Measurements from ENCODE around the gene INSM1.

INSM1 gene

DNA sequence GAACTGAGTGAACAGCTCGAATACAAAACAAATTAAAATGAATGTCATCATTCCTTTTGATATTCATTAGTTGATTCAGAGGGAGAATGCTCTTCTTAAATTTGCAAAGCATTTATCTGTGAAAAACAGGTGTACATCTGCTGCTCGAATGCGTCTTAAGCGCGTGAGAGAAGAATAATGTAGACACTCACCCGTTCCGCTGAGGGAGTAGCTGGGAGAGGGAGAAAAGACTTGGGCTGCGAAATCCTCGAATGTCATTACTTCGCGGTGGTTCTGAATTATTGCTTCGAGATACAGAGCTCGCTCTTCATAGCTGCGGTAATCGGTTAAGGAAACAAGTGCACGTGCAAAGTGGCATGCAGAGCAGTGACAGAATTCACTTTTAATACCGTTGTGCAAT, 43.9 kb downstream of the INSM1 start:
- Histone ChIP-seq H3K4me3 (ENCODE audit: low read depth, low read length) (no peak overlapping the region), H3K36me3 (replicated peaks) (no peaks in the 10 kb centered on the region), H3K27me3 (replicated peaks) (no peaks in the 10 kb centered on the region), H3K27ac (no peak overlapping the region)
- DNase-seq, result no peak
- in situ Hi-C loops (cut with HindIII; ENCODE audit: low pct_ligation_motif_present, low sequenced_read_pairs), result no loop called here
- TF ChIP-seq, protein P1, sequence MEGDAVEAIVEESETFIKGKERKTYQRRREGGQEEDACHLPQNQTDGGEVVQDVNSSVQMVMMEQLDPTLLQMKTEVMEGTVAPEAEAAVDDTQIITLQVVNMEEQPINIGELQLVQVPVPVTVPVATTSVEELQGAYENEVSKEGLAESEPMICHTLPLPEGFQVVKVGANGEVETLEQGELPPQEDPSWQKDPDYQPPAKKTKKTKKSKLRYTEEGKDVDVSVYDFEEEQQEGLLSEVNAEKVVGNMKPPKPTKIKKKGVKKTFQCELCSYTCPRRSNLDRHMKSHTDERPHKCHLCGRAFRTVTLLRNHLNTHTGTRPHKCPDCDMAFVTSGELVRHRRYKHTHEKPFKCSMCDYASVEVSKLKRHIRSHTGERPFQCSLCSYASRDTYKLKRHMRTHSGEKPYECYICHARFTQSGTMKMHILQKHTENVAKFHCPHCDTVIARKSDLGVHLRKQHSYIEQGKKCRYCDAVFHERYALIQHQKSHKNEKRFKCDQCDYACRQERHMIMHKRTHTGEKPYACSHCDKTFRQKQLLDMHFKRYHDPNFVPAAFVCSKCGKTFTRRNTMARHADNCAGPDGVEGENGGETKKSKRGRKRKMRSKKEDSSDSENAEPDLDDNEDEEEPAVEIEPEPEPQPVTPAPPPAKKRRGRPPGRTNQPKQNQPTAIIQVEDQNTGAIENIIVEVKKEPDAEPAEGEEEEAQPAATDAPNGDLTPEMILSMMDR (IDR thresholded peaks at IDR 0.05; ENCODE audit: low read depth, low read length, missing control alignments), result no peak

DNA sequence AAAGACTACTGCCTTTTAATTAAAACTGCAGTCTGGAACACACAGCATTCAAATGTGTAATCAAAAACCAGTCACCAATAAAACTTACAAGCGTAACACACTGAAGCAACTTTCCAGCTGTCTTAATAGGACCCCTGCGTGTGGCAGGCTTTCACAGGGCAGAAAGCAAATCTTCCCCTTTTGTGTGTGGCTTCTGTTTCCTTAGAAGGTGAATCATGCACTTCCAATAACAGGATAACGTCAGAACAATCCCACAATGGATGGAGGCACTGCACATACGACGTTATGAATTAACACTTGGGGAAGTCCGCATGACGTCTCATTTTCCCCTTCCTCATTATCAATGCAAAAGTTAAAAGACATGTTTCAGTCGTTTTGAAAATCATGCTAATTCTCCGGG, 44.8 kb downstream of the INSM1 start:
- Histone ChIP-seq H3K4me3 (ENCODE audit: low read depth, low read length) (no peak overlapping the region), H3K36me3 (replicated peaks) (no peaks in the 10 kb centered on the region), H3K27ac (no peak overlapping the region), H3K27me3 (replicated peaks) (no peaks in the 10 kb centered on the region)
- no peak for DNase-seq
- TF ChIP-seq, protein P1 (IDR thresholded peaks at IDR 0.05; ENCODE audit: low read depth, low read length, missing control alignments), result no peak
- in situ Hi-C loops (cut with HindIII; ENCODE audit: low pct_ligation_motif_present, low sequenced_read_pairs), result no loop called here

DNA sequence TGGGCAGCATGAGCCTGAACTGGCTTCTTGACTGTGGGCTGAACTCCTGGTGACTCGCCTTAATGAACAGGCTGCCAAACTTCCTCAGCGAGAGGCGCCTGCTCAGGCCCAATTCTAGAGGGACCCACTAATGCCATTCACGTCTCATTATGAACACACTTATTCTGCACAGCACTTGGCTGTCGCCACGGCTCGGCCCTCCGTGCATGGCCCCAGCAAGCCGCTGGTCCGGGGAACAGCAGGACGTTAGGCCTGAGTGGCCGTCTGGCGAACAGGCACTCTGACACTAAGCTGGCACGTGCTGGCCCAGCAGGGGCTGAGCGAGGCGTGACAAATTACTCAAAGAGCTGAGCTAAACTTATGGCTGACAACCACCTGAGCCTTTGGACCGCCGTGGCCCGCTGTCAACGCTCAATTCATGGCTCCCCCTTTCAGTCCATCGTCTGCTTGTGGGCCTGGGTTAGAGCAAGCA, 45.9 kb downstream of the INSM1 start:
- TF ChIP-seq, protein P1 (IDR thresholded peaks at IDR 0.05; ENCODE audit: low read depth, low read length, missing control alignments), result no peak
- Histone ChIP-seq H3K4me3 (ENCODE audit: low read depth, low read length) (no peak overlapping the region), H3K27ac (no peak overlapping the region), H3K36me3 (replicated peaks) (no peaks in the 10 kb centered on the region), H3K27me3 (replicated peaks) (no peaks in the 10 kb centered on the region)
- in situ Hi-C loops (cut with HindIII; ENCODE audit: low pct_ligation_motif_present, low sequenced_read_pairs), result no loop called here
- no peak for DNase-seq

DNA sequence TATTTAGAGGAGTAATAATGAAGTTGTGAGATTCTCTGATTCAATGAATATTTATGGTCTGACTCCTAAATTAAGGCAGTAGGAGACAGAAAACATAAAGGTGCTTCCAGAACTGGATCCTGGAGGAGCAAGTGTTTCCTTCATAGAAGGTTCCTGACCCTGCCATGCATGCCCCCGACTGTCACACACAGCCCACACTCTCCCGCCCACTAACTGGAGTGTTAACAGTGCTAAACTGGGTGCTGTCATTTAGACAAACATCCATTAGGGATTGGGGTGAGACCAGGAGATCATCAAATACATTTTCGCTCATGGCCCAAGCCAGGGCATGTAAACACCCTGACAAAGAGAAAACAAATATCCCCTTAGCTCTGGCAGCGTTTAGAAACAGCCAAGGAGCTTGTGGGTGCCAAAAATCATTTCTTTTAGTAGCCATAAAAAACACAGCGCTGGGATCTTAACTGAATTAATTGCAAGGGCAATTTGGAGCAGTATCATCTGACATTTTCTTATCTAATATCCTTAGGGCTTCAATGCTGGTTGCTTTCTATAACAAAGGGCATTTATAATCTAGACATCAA, 46.8 kb downstream of the INSM1 start:
- TF ChIP-seq, protein P1 (IDR thresholded peaks at IDR 0.05; ENCODE audit: low read depth, low read length, missing control alignments), result no peak
- no peak for DNase-seq
- no peak overlapping the region for H3K4me3 ChIP-seq (ENCODE audit: low read depth, low read length)
- in situ Hi-C loops (cut with HindIII; ENCODE audit: low pct_ligation_motif_present, low sequenced_read_pairs), result no loop called here
- no peak overlapping the region for H3K27ac ChIP-seq
- no peaks in the 10 kb centered on the region for H3K36me3 ChIP-seq (replicated peaks)
- H3K27me3 ChIP-seq (replicated peaks), result no peaks in the 10 kb centered on the region

DNA sequence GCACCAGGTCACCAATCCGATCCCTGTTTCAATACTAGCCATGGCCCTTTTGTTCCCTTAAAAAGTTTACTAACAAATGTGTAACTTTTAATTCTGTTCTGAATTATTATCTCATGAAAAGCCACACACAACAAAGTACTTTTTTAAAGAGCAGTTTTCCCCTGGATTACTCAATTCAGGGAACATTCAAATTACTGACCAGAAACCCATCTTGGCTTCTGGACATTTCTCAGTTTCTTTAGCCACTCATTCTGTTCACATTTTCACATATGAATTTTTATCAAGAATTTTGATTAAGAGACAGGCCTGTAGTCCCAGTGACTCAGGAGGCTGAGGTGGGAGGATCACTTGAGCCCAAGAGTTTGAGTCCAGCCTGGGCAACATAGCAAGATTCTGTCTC, 47.4 kb downstream of the INSM1 start:
- DNase-seq, result no peak
- TF ChIP-seq, protein P1 (IDR thresholded peaks at IDR 0.05; ENCODE audit: low read depth, low read length, missing control alignments), result no peak
- Histone ChIP-seq H3K4me3 (ENCODE audit: low read depth, low read length) (no peak overlapping the region), H3K36me3 (replicated peaks) (no peaks in the 10 kb centered on the region), H3K27me3 (replicated peaks) (no peaks in the 10 kb centered on the region), H3K27ac (no peak overlapping the region)
- in situ Hi-C loops (cut with HindIII; ENCODE audit: low pct_ligation_motif_present, low sequenced_read_pairs), result no loop called here

All from brain microvascular endothelial cell (primary cell).